OCI-LY7 (cell line): ENCODE data around the gene PCDHGB5. TPM values are rescaled to one million over a fixed set of nuclear protein-coding genes. Genes with fewer than 3 reads are reported as not detected.

ENCODE experiments used
- BruUV-seq: library from RNA; stranded (reverse); fragments of 400-500 nt; replicated peaks from 2 replicates; lab custom pipeline; 2021; lab: Mats Ljungman, UMichigan
- CTCF ChIA-PET: fragments of 300-600 bp; sonication (Branson Sonifier 250); formaldehyde crosslinking; loops from one replicate; lab custom pipeline; 2022; ENCODE audit warnings: antibody characterized with exemption; ENCODE audit not compliant: unreplicated experiment; lab: Charles Lee
- POLR2A ChIA-PET: fragments of 300-600 bp; sonication (Branson Sonifier 250); formaldehyde crosslinking; loops from one replicate; lab custom pipeline; 2022; ENCODE audit warnings: antibody characterized with exemption; lab: Charles Lee
- DNase-seq: peaks from one replicate; pipeline ENCODE4 v3.0.0-alpha.2; 2015; ENCODE audit warnings: low spot score
- H2AFZ ChIP-seq: fragments of 200-600 bp; sonication (generic), shearing (Covaris generic); 2 replicates; pipeline ENCODE4 v1.6.1; 2014; ENCODE audit warnings: mild to moderate bottlenecking, antibody characterized with exemption, low read length, moderate library complexity
- H3K27ac ChIP-seq: fragments of 200-600 bp; sonication (generic); 2 replicates; pipeline ENCODE4 v1.5.1; 2014; ENCODE audit warnings: mixed run types, low read depth, mild to moderate bottlenecking, moderate library complexity, low read length, inconsistent platforms; ENCODE audit not compliant: poor library complexity, severe bottlenecking
- H3K36me3 ChIP-seq: fragments of 200-600 bp; sonication (generic); 2 replicates; pipeline ENCODE4 v1.6.1; 2014; ENCODE audit warnings: mild to moderate bottlenecking, antibody characterized with exemption, low read length, moderate library complexity, mixed read lengths; ENCODE audit not compliant: insufficient read depth
- H3K4me1 ChIP-seq: fragments of 200-600 bp; sonication (generic); 2 replicates; pipeline ENCODE4 v1.5.1; 2014; ENCODE audit warnings: mild to moderate bottlenecking, low read length; ENCODE audit not compliant: insufficient read depth, poor library complexity, severe bottlenecking
- H3K4me2 ChIP-seq: fragments of 200-600 bp; sonication (generic); 2 replicates; pipeline ENCODE4 v1.6.1; 2014; ENCODE audit warnings: mild to moderate bottlenecking, low read length
- H3K4me3 ChIP-seq: fragments of 200-600 bp; sonication (generic); 2 replicates; pipeline ENCODE4 v1.5.1; 2014; ENCODE audit warnings: mild to moderate bottlenecking, low read depth, low read length; ENCODE audit not compliant: poor library complexity, severe bottlenecking
- H3K79me2 ChIP-seq: fragments of 200-600 bp; sonication (generic); 2 replicates; pipeline ENCODE4 v1.6.1; 2016; ENCODE audit warnings: low read depth, mild to moderate bottlenecking, low read length, moderate library complexity, mixed read lengths; ENCODE audit not compliant: insufficient read depth
- H3K9me2 ChIP-seq: fragments of 200-600 bp; sonication (generic); 2 replicates; pipeline ENCODE4 v1.6.1; 2016; ENCODE audit warnings: mild to moderate bottlenecking, low read length, mixed read lengths; ENCODE audit not compliant: insufficient read depth
- H3K9me3 ChIP-seq: fragments of 200-600 bp; sonication (generic); 2 replicates; pipeline ENCODE4 v1.6.1; 2014; ENCODE audit warnings: mild to moderate bottlenecking, mixed run types, low read length, mixed read lengths
- H4K20me1 ChIP-seq: fragments of 200-600 bp; sonication (generic); 2 replicates; pipeline ENCODE4 v1.6.1; 2014; ENCODE audit warnings: mild to moderate bottlenecking, antibody characterized with exemption, low read length, moderate library complexity, mixed read lengths; ENCODE audit not compliant: insufficient read depth
- CTCF ChIP-seq: fragments of 200-600 bp; sonication (generic); conservative IDR thresholded peaks from 2 replicates; pipeline ENCODE4 v1.5.1; 2014; ENCODE audit warnings: mild to moderate bottlenecking, antibody characterized with exemption, low read length, moderate library complexity, mixed read lengths
- EZH2phosphoT487 ChIP-seq: fragments of 200-600 bp; sonication (generic); IDR thresholded peaks from 2 replicates; pipeline ENCODE4 v1.6.1; 2018; ENCODE audit warnings: low read depth, borderline replicate concordance, mild to moderate bottlenecking, mixed run types, antibody characterized with exemption, low read length, moderate library complexity, mixed read lengths
- intact Hi-C: fragments of 100-400 bp; cut with micrococcal nuclease; formaldehyde crosslinking; loops from one replicate; pipeline ENCODE4 v1.10.0; 2022; ENCODE audit not compliant: unreplicated experiment
- total RNA-seq, 2 experiments: library from RNA; depleted of rRNA in 1 of 2; stranded (reverse); fragments of >200 nt in 1 of 2; shearing (Covaris generic) in 1 of 2; gene quantifications; 2 replicates each; pipeline ENCODE4 v1.2.3, GENCODE V29; 2014 to 2022

The PCDHGB5 gene
- total RNA-seq, 2 experiments from 2014 or later, result 5.1 to 8.6 TPM

DNA sequence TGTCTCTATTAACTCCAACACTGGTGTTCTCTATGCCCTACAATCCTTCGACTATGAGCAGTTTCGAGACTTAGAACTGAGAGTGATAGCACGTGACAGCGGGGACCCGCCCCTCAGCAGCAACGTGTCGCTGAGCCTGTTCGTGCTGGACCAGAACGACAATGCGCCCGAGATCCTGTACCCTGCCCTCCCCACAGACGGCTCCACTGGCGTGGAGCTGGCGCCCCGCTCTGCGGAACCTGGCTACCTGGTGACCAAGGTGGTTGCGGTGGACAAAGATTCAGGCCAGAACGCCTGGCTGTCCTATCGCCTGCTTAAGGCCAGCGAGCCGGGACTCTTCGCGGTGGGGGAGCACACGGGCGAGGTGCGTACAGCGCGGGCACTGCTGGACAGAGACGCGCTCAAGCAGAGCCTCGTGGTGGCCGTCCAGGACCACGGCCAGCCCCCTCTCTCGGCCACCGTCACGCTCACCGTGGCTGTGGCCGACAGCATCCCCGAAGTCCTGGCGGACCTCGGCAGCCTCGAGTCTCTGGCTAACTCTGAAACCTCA is 25.1 kb downstream of the PCDHGB5 start:
- peaks cover 7% of the 10 kb centered on the region for H3K4me1 ChIP-seq
- no peak for TF ChIP-seq CTCF
- TF ChIP-seq EZH2phosphoT487, result no peak
- H3K4me2 ChIP-seq, result no peak overlapping the region
- H3K79me2 ChIP-seq, result no peaks in the 10 kb centered on the region
- ChIA-PET CTCF (no interaction called here), POLR2A (interaction anchor here (0.6 to 0.7 kb wide), 3 partner anchors 53 to 81 kb away, joined by 3 read pairs; no protein-coding TSS in a partner anchor)
- BruUV-seq, result no TSS peak
- no peak overlapping the region for H2AFZ ChIP-seq
- DNase-seq, result no peak
- H3K4me3 ChIP-seq, result no peak overlapping the region
- intact Hi-C loops, result no loop called here
- H3K27ac ChIP-seq, result no peak overlapping the region
- no peaks in the 10 kb centered on the region for H3K36me3 ChIP-seq
- no peaks in the 10 kb centered on the region for H3K9me3 ChIP-seq
- no peaks in the 10 kb centered on the region for H3K9me2 ChIP-seq
- no peaks in the 10 kb centered on the region for H4K20me1 ChIP-seq

- intact Hi-C loops, result no loop called here
- CTCF ChIA-PET, result interaction anchor here (1.7 kb wide), 1 partner anchor 136 kb away, joined by 3 read pairs; no protein-coding TSS in a partner anchor
- BruUV-seq, result no TSS peak
Measured at GRCh38 chr5:141427783-141428426, 30.2 kb downstream of the PCDHGB5 start.

More at GRCh38 chr5:141427783-141428426, 30.2 kb downstream of the PCDHGB5 start:
- Histone ChIP-seq H3K27ac (no peak overlapping the region), H3K9me3 (no peaks in the 10 kb centered on the region), H3K4me3 (no peak overlapping the region), H3K4me2 (no peak overlapping the region), H3K9me2 (no peaks in the 10 kb centered on the region), H2AFZ (no peak overlapping the region), H4K20me1 (no peaks in the 10 kb centered on the region), H3K4me1 (no peaks in the 10 kb centered on the region), H3K79me2 (no peaks in the 10 kb centered on the region), H3K36me3 (no peaks in the 10 kb centered on the region)
- POLR2A ChIA-PET, result interaction anchor here (0.6 to 0.7 kb wide), 3 partner anchors 18 to 140 kb away, joined by 3 to 4 read pairs (median 4); no protein-coding TSS in a partner anchor
- no peak for DNase-seq
- TF ChIP-seq EZH2phosphoT487 (no peak), CTCF (no peak)
